Measurements from ENCODE around the gene TMTC4.

- TF ChIP-seq ZNF8 (CRISPR knock-in tag; IDR thresholded peaks at IDR 0.05) (no peak), GLIS3 (CRISPR knock-in tag; IDR thresholded peaks at IDR 0.05) (no peak), ZC3H10 (CRISPR knock-in tag; IDR thresholded peaks at IDR 0.05) (no peak)
Observed at GRCh38 chr13:100666124-100666523, 8.5 kb downstream of the TMTC4 start.
